Sigmoid colon (tissue), 7 donors: ENCODE measurements around the gene STK32B. TPM values are rescaled to one million over a fixed set of nuclear protein-coding genes. Genes with fewer than 3 reads are reported as not detected.

Experiments used
- DNase-seq: peaks from one replicate; pipeline ENCODE4 v3.0.0-alpha.2; 2019
- H3K27ac ChIP-seq, 4 donors: fragments of 200-600 bp; sonication (generic); one replicate each; pipeline ENCODE4 v1.5.1; 2016 to 2019; ENCODE audit warnings: mild to moderate bottlenecking in 1 of 4
- H3K27me3 ChIP-seq, 3 donors: fragments of 200-600 bp; sonication (generic); one replicate each; pipeline ENCODE4 v1.5.1; 2019; ENCODE audit warnings: mild to moderate bottlenecking in 1 of 3
- H3K36me3 ChIP-seq, 4 donors: fragments of 200-600 bp; sonication (generic); one replicate each; pipeline ENCODE4 v1.5.1; 2016 to 2019
- H3K4me1 ChIP-seq, 4 donors: fragments of 200-600 bp; sonication (generic); one replicate each; pipeline ENCODE4 v1.5.1; 2017 to 2019
- H3K4me3 ChIP-seq, 4 donors: fragments of 200-600 bp; sonication (generic); one replicate each; pipeline ENCODE4 v1.5.1; 2017 to 2019; ENCODE audit warnings: mild to moderate bottlenecking in 2 of 4, moderate library complexity in 1 of 4
- H3K9me3 ChIP-seq, 4 donors: fragments of 200-600 bp in 3 of 4; sonication (generic) in 3 of 4; one replicate each; pipeline versions ENCODE4 v1.5.1 to v1.6.1; 2013 to 2019
- CTCF ChIP-seq, 4 experiments: fragments of 450-650 bp in 3 of 4; fragments of 200-600 bp in 1 of 4; IDR thresholded peaks; one replicate each; pipeline ENCODE4 v1.5.1; 2016 to 2019; ENCODE audit warnings: antibody characterized with exemption in 4 of 4, mild to moderate bottlenecking in 3 of 4, moderate library complexity in 2 of 4
- EP300 ChIP-seq, 4 donors: sonication (generic); formaldehyde crosslinking; IDR thresholded peaks; one replicate each; pipeline ENCODE4 v1.6.1; 2017; ENCODE audit warnings: antibody characterized with exemption in 4 of 4
- POLR2A ChIP-seq, 2 donors: fragments of 450-650 bp; IDR thresholded peaks; one replicate each; pipeline ENCODE4 v1.6.1; 2016; ENCODE audit warnings: antibody characterized with exemption in 2 of 2, mild to moderate bottlenecking in 2 of 2, moderate library complexity in 2 of 2
- POLR2AphosphoS5 ChIP-seq, 4 donors: sonication (generic); formaldehyde crosslinking; IDR thresholded peaks; one replicate each; pipeline ENCODE4 v1.6.1; 2017; ENCODE audit warnings: antibody characterized with exemption in 4 of 4
- WGBS, 2 donors: extraction: QIAGEN DNeasy Blood & Tissue Kit; methylation state at CpG; one replicate each; pipeline ENCODE4 v1.1.7; 2013; 5-methylcytosine and 5-hydroxymethylcytosine counted together
- intact Hi-C: fragments of 100-400 bp; cut with DNase I; formaldehyde crosslinking; loops from one replicate; pipeline ENCODE4 v1.15.1; 2023
- polyA plus RNA-seq, 3 donors: library from polyadenylated mRNA; stranded (reverse); fragments of 200-250 nt; gene quantifications; one replicate each; pipeline ENCODE4 v1.2.3, GENCODE V29; 2013
- total RNA-seq, 4 donors: library from RNA; depleted of rRNA; stranded (reverse); fragments of >200 nt; gene quantifications; one replicate each; pipeline ENCODE4 v1.1.0, GENCODE V29; 2016
- donor health status: healthy with polysubstance abuse.
- donor health status: Bipolar disorder and iron deficiency.
- donor health status: healthy.

The STK32B gene
- total and polyA plus RNA-seq, 7 donors: 0.23 to 3.9 (median 1.8) TPM

DNA sequence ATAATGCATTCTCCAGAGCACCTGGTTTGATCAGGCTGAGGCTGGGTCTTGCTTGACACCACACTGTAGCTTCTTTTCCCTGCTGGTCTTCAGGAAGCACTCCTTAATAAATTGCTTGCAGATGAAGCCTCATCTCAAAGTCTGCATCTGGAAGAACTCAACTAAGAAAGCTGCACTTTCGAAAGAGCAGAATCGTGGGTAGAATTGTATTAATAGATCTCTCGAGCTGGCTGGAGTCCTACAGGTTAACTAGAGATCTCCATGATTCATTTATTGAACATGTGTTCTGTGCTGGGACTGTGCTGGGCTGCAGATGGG lies 152.7 kb downstream of the STK32B start:
- 79 to 84% methylated on average over 3 of the region's 3 CpGs for WGBS, 2 donors

DNA sequence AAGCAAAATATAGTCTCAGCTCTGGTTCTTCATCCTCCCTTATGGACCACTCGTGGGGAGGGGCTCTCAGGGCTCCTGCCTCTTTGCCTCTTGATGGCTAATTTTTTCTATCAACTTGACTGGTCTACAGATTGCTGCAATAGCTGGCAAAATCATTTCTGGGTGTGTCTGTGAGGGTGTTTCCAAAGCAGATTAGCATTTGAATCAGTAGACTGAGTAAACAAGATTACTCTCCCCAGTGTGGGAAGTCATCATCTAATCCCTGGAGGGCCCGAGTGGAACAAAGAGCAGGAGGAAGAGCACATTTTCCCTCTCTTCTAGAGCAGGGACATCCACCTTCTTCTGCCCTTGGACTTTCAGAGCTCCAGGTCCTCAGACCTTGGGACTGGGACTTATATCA lies 153.5 kb downstream of the STK32B start:
- Histone ChIP-seq H3K4me1 (no peaks in the 10 kb centered on the region), H3K36me3 (no peaks in the 10 kb centered on the region), H3K4me3 (no peak overlapping the region), H3K27ac (peak overlapping the region in 1 of 4 donors; percentile 27), H3K27me3 (no peaks in the 10 kb centered on the region), H3K9me3 (no peaks in the 10 kb centered on the region)
- intact Hi-C loops: no loop called here
- DNase-seq: no peak
- TF ChIP-seq CTCF (IDR thresholded peaks at IDR 0.05): no peak
- TF ChIP-seq EP300 (IDR thresholded peaks at IDR 0.05): no peak
- TF ChIP-seq POLR2AphosphoS5 (IDR thresholded peaks at IDR 0.05): peak in 1 of 4 donors; percentile 6
- TF ChIP-seq POLR2A (IDR thresholded peaks at IDR 0.05): no peak
- WGBS, 2 donors: 32 to 68% methylated on average over 2 of the region's 2 CpGs

More for the DNA sequence above, 152.7 kb downstream of the STK32B start:
- Histone ChIP-seq H3K9me3 (no peaks in the 10 kb centered on the region), H3K4me3 (no peak overlapping the region), H3K27me3 (no peaks in the 10 kb centered on the region), H3K27ac (no peak overlapping the region), H3K36me3 (no peaks in the 10 kb centered on the region), H3K4me1 (no peaks in the 10 kb centered on the region)
- intact Hi-C loops: no loop called here
- no peak for DNase-seq
- TF ChIP-seq EP300 (IDR thresholded peaks at IDR 0.05) (no peak), POLR2AphosphoS5 (IDR thresholded peaks at IDR 0.05) (no peak), CTCF (IDR thresholded peaks at IDR 0.05) (no peak), POLR2A (IDR thresholded peaks at IDR 0.05) (no peak)

DNA sequence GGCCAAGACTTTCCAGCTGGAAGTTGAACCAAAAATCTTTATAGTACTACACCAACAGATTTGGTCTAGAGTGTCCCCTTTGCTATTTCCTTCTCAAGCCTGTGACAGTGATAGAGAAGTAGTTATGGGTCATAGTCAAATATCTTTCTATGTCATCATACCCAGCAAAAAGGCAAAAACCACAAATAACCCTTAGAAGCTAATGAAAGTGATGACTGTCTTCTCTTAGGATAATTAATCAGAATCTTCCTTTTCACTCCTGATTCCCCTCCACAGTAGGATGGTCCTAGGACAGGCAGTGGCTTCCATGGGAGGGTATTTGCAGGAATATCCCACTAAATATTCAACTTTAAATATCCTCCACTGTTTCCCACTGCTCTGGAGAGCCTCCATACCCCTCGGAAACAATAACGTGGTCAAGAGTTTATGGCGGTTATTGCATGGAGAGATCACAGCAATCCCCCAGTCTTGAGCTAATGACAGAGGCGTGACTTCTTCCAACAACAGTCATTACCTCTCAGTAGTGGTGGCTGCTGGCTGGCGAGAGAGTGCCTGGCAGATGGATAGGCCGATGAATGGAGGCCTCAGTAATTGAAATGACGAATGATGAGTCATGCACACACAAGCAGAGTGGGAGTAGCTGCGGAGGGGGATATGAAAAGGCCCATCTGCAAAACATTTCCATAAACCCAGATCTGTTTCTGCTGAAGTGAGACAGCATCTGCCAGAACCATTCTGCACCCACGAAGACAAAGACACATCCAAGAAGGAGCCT lies 154.9 kb downstream of the STK32B start:
- TF ChIP-seq POLR2AphosphoS5 (IDR thresholded peaks at IDR 0.05): peak in 1 of 4 donors; percentile 29
- TF ChIP-seq EP300 (IDR thresholded peaks at IDR 0.05): no peak
- Histone ChIP-seq H3K36me3 (no peaks in the 10 kb centered on the region), H3K27ac (no peak overlapping the region), H3K27me3 (no peaks in the 10 kb centered on the region), H3K4me3 (no peak overlapping the region), H3K9me3 (no peaks in the 10 kb centered on the region), H3K4me1 (no peaks in the 10 kb centered on the region)
- WGBS, 2 donors: 57 to 74% methylated on average over 9 of the region's 9 CpGs
- no peak for DNase-seq
- intact Hi-C loops: no loop called here

DNA sequence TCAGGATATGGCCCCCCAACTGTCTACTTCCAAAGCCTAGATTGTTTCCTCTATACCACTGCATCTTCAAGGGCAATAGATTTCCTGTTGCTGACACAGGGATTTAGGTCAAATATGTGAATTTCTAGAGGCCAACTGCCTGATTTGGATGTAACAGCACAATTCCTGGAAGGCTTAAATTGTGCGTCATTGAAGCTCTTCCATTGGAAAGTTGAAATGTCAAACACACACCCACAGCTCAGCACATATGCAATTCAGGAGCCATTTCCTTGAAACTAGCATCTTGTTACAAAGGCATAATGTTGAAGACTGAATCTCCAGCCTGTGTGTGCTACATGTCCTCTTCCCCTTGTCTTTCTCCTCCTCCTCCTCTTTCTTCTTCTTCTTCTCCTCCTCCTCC lies 158.6 kb downstream of the STK32B start:
- WGBS, 2 donors: 87 to 98% methylated on average over 1 of the region's 1 CpG
- intact Hi-C loops: no loop called here
- H3K9me3 ChIP-seq: no peaks in the 10 kb centered on the region
- no peak overlapping the region for H3K4me3 ChIP-seq
- H3K27ac ChIP-seq: no peak overlapping the region
- no peaks in the 10 kb centered on the region for H3K36me3 ChIP-seq
- no peak for TF ChIP-seq POLR2AphosphoS5 (IDR thresholded peaks at IDR 0.05)
- no peak for TF ChIP-seq CTCF (IDR thresholded peaks at IDR 0.05)
- no peak for TF ChIP-seq POLR2A (IDR thresholded peaks at IDR 0.05)
- TF ChIP-seq EP300 (IDR thresholded peaks at IDR 0.05): no peak
- H3K4me1 ChIP-seq: no peaks in the 10 kb centered on the region
- H3K27me3 ChIP-seq: no peaks in the 10 kb centered on the region
- DNase-seq: no peak

DNA sequence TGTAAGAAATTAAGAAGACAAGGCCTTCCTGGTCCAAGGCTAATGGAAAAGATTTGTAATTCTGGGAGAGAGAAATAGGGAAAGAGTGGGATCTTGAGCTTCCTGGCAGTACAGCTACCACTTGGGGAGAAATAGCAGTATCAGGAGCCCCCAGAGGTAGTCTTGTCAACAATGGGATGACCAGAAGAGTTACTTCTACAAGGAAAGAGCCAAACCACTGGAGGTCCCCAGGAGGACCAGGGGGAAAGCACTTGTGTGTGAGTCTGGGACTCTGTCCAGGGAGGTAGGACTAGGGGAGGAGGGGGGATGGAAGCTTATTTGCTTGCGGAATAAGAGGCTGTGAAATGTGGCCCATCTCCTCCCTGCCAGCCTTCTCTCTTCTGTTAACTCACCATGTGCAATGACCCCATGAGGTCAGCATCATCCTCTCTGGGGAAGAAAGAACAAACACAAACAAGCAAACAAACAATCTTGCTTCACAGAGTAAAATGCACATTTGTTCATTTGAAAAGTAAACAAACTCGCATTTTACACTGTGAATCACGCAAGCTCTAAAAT lies 160.1 kb downstream of the STK32B start:
- no peaks in the 10 kb centered on the region for H3K4me1 ChIP-seq
- no peak for DNase-seq
- intact Hi-C loops: no loop called here
- H3K36me3 ChIP-seq: no peaks in the 10 kb centered on the region
- H3K27ac ChIP-seq: no peak overlapping the region
- 57 to 82% methylated on average over 3 of the region's 3 CpGs for WGBS, 2 donors
- H3K9me3 ChIP-seq: no peaks in the 10 kb centered on the region
- no peak overlapping the region for H3K4me3 ChIP-seq
- H3K27me3 ChIP-seq: no peaks in the 10 kb centered on the region
- TF ChIP-seq EP300 (IDR thresholded peaks at IDR 0.05) (no peak), CTCF (IDR thresholded peaks at IDR 0.05) (no peak), POLR2AphosphoS5 (IDR thresholded peaks at IDR 0.05) (no peak), POLR2A (IDR thresholded peaks at IDR 0.05) (no peak)
